SW 1271 (cell line): Measurements from ENCODE around the gene TADA2A.
"Not testable (repeated sequence)": the region's sequence is repeated elsewhere in the genome, so short reads cannot be mapped to it uniquely, and the experiment has no call there.

Experiments used
- DNase-seq, 2 experiments: peaks; one replicate each; lab custom pipeline; 2025; lab: John Stamatoyannopoulos, UW

Gene TADA2A

DNA sequence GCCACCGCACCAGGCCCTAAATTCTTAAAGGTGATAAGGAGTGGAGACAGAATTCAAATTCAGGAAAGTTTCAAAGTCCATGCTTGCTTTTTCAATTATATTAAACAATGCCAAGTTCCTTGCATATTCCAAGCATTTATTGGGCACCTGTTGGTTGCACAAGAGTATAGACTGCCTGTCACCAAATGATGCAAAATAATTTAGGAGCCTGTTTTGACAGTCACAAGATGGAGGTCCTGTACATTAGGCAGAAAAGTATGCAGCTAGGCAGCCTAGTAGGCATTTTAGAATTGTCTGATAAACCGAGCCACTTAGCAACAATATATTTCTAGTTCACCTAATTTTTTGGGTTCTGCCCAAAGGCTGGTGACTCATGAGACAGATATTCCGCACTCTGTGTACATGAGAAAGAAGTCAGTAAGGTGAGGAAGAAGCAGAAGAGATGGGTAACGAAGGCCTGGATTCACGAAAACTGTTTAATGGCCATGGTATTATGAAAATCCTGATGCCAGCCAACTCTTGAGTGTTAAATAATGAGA, 7.4 kb upstream of the TADA2A start:
- no peak for DNase-seq

DNA sequence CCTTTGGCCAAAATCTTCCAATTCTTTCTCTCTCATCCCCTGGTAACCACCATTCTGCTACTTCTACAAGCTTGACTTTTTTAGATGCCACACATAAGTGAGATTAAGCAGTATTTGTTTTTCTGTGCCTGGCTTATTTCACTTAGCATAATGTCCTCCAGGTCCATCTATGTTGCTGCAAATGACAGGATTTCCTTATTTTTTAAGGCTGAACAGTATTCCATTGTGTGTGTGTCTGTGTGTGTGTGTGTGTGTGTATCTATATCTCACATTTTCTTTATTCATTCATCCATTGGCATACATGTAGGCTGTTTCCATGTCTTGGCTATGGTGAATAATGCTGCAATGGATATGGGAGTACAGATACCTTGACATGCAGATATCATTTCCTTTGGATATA, 6.2 kb upstream of the TADA2A start:
- DNase-seq: no peak

- DNase-seq: not testable (repeated sequence)
These were observed 1.2 kb upstream of the TADA2A start for GRCh38 chr17:37405522-37405921.

GRCh38 chr17:37405955-37406634, 591 bp upstream of the TADA2A start:
- no peak for DNase-seq

DNA sequence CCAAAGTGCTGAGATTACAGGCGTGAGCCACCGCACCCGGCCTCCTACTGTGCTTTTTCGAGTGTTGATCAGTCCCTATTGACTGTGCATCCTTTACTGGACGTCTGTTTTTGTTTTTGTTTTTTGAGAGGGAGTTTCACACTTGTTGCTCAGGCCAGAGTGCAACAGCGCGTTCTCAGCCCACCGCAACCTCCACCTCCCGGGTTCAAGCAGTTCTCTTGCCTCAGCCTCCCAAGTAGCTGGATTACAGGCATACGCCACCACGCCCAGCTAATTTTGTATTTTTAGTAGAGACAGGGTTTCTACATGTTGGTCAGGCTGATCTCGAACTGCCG, 1.4 kb downstream of the TADA2A start:
- DNase-seq: not testable (repeated sequence)

GRCh38 chr17:37410357-37410756, 3.7 kb downstream of the TADA2A start:
- no peak for DNase-seq

DNA sequence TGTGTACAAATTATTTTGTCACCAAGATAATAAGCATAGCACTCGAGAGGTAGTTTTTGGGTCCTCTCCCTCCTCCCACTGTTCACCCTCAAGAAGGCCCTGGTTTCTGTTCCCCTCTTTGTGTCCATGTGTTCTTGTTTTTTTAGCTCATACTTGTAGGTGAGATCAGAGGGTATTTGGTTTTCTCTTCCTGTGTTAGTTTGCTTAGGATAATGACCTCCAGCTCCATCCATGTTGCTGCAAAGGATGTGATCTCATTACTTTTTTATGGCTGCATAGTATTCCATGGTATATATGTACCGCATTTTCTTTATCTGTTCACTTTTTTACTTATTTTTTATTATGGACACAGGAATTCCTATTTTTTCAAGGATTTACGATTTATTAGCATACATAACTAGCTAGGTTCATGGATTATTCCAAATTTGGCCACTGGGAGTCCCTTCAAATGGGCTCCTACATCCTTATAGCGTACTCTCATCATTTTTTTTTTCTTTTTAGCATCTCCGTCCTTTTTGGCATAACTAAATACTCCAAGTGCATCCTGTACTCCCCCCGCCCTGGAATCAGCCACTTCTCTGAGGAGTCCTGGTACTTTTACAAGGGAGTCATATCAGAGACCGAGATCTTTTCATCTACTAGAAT, 7.3 kb downstream of the TADA2A start:
- DNase-seq: peak in 1 of 2 experiments; percentile 15

DNA sequence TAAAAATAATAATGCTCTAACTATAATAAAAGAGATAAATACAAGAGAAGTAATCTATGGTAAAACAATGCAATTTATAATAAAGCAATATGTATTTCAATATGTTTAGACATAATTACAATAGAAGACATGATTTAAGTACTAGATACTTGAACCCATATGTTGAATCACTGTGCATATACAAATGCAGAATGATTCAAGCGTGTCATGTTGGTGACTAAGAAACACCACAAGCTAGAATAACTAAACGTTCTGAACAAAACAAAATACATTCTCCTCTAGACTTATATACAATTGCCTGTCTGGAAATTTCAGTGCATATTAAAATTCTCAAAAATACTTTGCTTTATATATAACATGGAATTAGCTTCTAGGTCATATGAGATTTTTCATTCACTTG, 11.2 kb downstream of the TADA2A start:
- DNase-seq: no peak

DNA sequence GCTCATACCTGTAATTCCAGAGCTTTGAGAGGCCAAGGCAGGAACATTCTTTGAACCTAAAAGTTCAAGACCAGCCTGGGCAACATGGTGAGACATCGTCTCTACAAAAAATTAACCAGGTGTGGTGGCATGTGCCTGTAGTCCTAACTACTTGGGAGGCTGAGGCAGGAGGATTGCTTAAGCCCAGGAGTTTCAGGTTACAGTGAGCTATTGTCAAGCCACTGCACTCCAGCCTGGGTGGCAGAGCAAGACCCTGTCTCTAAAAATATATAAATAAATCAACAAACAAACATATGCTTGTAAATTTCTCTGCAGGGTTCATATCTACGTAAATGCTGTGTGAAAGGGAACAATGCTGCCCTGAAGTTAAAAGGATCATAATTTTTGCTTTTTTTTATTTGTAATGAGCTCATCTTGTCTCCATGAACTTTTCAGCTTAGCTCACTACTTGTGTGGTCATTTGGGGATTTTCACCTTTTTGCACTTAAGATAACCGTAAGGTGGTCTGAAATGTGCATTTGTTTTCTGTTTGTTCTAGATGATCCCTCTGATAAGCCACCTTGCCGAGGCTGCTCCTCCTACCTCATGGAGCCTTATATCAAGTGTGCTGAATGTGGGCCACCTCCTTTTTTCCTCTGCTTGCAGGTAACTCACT, 16.4 kb downstream of the TADA2A start:
- DNase-seq: no peak

- no peak for DNase-seq
These were observed 18.6 kb downstream of the TADA2A start for GRCh38 chr17:37425268-37425667.

DNA sequence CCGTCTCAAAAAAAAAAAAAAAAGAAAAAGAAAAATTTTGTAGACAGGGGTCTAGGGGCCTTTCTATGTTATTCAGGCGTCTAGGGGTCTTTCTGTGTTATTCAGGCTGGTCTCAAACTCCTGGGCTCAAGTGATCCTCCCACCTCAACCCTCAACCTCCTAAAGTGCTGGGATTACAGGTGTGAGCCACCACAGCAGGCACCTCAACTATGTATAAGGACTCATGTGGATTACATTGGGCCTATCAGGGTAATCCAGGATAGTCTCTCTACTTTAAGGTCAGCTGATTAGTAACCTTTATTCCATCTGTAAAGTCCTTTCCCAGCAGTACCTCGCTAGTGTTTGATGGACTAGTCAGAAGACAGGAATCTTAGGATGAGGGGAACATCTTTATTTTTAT, 22.4 kb downstream of the TADA2A start:
- DNase-seq: no peak

- no peak for DNase-seq
These were observed 22.8 kb downstream of the TADA2A start for GRCh38 chr17:37429453-37429852.

DNA sequence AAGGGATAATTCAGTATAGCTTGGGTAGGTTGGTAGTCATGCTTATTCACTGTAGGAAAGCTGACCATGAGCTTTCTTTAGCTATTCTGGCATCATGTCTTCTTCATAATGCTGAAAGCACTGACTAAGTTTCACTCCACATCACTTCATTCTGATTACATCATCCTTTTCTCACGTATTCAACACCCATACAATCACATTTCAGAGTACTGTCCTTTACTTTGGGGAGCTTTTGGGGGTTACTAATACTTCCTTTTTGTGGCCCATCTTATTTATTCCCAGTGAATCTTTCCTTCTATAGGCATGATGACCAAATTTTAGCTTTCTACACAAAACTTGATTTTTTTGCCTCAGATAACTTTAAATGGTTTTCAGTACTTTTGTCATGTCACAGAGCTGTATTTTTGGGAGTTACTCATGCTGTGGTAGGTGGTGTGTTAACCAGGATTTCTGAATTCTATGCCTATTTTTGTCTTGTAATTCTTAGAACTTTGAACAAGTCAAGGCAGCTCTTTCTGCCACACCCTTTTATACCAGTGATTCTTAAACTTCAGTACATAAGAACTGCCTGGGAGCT, 23.5 kb downstream of the TADA2A start:
- no peak for DNase-seq

GRCh38 chr17:37432671-37433070, 26.0 kb downstream of the TADA2A start:
- no peak for DNase-seq

DNA sequence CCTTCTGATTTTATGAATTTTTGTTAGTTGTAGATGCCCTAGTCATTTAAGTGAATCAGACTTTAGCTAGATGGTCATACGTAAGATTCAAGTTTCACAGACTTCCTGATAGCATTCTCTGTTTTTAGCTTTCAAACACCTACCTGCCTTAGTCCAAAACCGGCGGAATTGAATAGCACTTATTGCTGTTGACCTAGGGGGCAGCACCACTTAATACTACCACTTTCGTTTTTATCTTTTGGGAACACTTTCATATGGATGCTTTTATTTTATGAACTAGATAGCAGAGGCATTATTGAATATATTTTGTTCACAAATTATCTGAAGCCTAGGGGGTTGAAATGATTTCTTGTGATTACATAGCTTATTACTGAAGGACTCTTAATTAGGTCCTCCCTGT, 31.5 kb downstream of the TADA2A start:
- DNase-seq: no peak

DNA sequence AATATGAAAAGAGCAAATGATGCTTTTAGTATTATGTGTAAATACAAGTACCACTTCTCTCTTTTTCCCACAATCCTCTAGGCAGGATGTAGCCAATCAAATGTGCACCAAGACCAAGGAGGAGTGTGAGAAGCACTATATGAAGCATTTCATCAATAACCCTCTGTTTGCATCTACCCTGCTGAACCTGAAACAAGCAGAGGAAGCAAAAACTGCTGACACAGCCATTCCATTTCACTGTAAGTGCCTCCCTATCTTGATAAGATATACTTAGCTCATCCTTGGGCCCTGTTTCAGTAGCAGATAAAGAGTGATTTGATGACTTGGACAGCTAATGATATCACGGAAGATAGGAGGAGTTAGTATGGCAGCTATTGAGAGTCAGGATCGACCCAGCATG, 33.7 kb downstream of the TADA2A start:
- no peak for DNase-seq

GRCh38 chr17:37441369-37442014, 34.8 kb downstream of the TADA2A start:
- DNase-seq: not testable (repeated sequence)

- DNase-seq: no peak
These were observed 39.3 kb downstream of the TADA2A start for GRCh38 chr17:37446027-37446426.

- peak in 1 of 2 experiments; percentile 36 for DNase-seq
These were observed 41.0 kb downstream of the TADA2A start for GRCh38 chr17:37447641-37448040.

DNA sequence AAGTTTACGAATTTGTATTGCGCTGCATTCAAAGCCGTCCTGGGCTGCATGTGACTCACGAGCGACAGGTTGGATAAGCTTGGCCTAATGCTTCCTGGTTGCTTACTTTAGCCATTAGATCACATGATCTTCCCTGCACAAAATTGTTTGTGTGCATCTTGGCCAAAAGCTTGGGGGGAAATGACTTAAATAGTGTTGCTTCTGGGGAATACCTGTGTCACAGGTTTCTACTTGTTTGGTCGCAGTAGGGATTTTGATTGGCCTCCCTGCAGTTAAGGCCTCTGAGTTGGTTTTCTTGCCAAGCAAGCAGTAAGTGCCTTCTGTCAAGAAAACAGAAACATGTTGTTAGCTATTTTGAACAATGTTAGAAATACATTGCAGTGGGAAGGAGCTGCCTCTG, 43.4 kb downstream of the TADA2A start:
- no peak for DNase-seq

DNA sequence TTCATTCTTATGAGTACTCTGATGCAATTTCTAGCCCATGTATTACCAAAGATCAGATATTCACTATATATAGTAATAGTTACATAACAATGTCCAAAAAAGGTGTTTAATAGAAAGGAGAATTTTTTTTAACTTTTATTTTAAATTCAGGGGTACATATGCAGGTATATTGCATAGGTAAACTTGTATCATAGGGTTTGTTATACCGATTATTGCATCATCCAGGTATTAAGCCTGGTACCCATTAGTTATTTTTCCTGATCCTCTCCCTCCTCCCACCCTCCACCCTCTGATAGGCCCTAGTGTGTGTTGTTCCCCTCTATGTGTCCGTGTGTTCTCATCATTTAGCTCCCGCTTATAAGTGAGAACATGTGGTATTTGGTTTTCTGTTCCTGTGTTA, 51.1 kb downstream of the TADA2A start:
- not testable (repeated sequence) for DNase-seq

- no peak for DNase-seq
These were observed 52.1 kb downstream of the TADA2A start for GRCh38 chr17:37458805-37459204.
